Measurements from ENCODE around the gene PPP1R16B.

DNA sequence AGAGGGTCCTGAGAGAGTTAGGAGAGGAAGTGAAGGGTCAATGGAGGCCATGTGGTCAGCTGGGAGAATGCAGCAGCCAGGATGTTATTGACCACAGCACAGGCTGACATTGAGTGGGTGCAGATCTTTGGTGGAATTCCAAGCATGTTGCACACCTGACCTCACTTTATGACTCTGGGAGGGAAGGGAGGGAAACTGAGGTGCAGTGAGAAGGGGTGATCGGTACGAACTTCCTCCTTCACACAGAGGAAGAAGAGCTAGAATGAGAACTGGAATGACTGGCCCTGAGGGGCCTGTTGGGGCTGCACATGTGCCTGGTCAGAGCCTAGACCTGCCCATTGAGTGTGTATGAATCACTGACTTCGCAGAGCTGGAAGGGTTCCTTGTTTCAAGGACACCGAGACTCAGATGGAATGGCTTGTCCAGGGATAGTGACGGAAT, 130.5 kb downstream of the PPP1R16B start:
- TF ChIP-seq, protein P1, sequence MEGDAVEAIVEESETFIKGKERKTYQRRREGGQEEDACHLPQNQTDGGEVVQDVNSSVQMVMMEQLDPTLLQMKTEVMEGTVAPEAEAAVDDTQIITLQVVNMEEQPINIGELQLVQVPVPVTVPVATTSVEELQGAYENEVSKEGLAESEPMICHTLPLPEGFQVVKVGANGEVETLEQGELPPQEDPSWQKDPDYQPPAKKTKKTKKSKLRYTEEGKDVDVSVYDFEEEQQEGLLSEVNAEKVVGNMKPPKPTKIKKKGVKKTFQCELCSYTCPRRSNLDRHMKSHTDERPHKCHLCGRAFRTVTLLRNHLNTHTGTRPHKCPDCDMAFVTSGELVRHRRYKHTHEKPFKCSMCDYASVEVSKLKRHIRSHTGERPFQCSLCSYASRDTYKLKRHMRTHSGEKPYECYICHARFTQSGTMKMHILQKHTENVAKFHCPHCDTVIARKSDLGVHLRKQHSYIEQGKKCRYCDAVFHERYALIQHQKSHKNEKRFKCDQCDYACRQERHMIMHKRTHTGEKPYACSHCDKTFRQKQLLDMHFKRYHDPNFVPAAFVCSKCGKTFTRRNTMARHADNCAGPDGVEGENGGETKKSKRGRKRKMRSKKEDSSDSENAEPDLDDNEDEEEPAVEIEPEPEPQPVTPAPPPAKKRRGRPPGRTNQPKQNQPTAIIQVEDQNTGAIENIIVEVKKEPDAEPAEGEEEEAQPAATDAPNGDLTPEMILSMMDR (IDR thresholded peaks at IDR 0.05), result no peak
- no peak for TF ChIP-seq POLR2A (IDR thresholded peaks at IDR 0.05)
